Hepatocyte (in vitro differentiated cells): ENCODE data around the gene MAP3K10. TPM values are rescaled to one million over a fixed set of nuclear protein-coding genes. Genes with fewer than 3 reads are reported as not detected.

Experiments used
- DNase-seq: peaks from one replicate; pipeline ENCODE4 v3.0.0-alpha.2; 2016; ENCODE audit warnings: low spot score
- H2AFZ ChIP-seq: fragments of 200-600 bp; sonication (generic); 2 replicates; pipeline ENCODE4 v1.6.0; 2016; ENCODE audit warnings: antibody characterized with exemption, mild to moderate bottlenecking
- H3K27ac ChIP-seq: fragments of 200-600 bp; sonication (generic); 2 replicates; pipeline ENCODE4 v1.5.1; 2016; ENCODE audit warnings: mild to moderate bottlenecking
- H3K27me3 ChIP-seq: fragments of 200-600 bp; sonication (generic); 2 replicates; pipeline ENCODE4 v1.6.1; 2016
- H3K36me3 ChIP-seq: fragments of 200-600 bp; sonication (generic); replicated peaks from 2 replicates; pipeline ENCODE4 v1.5.1; 2016; ENCODE audit warnings: low read depth; ENCODE audit not compliant: insufficient read depth
- H3K4me1 ChIP-seq: fragments of 200-600 bp; sonication (generic); 2 replicates; pipeline ENCODE4 v1.5.1; 2016; ENCODE audit warnings: mild to moderate bottlenecking, moderate library complexity; ENCODE audit not compliant: insufficient read depth
- H3K4me2 ChIP-seq: fragments of 200-600 bp; sonication (generic); 2 replicates; pipeline ENCODE4 v1.6.0; 2016
- H3K4me3 ChIP-seq: fragments of 200-600 bp; sonication (generic); 2 replicates; pipeline ENCODE4 v1.5.1; 2016; ENCODE audit warnings: mild to moderate bottlenecking
- H3K79me2 ChIP-seq: fragments of 200-600 bp; sonication (generic); 2 replicates; pipeline ENCODE4 v1.6.0; 2017; ENCODE audit warnings: mild to moderate bottlenecking
- H3K9me2 ChIP-seq: fragments of 200-600 bp; sonication (generic); replicated peaks from 2 replicates; pipeline ENCODE4 v1.6.0; 2017; ENCODE audit warnings: mild to moderate bottlenecking; ENCODE audit not compliant: insufficient read depth
- H3K9me3 ChIP-seq: fragments of 200-600 bp; sonication (generic); 2 replicates; pipeline ENCODE4 v1.5.1; 2016; ENCODE audit warnings: low read depth, mild to moderate bottlenecking
- H4K20me1 ChIP-seq: fragments of 200-600 bp; sonication (generic); 2 replicates; pipeline ENCODE4 v1.6.0; 2016; ENCODE audit warnings: mild to moderate bottlenecking; ENCODE audit not compliant: insufficient read depth, poor library complexity, severe bottlenecking
- CTCF ChIP-seq: fragments of 200-600 bp; sonication (generic); IDR thresholded peaks from 2 replicates; pipeline ENCODE4 v1.5.1; 2016; ENCODE audit warnings: antibody characterized with exemption, mild to moderate bottlenecking; ENCODE audit not compliant: poor library complexity
- EZH2 ChIP-seq: fragments of 200-600 bp; sonication (generic); IDR thresholded peaks from 2 replicates; pipeline ENCODE4 v1.6.1; 2016; ENCODE audit warnings: antibody characterized with exemption, mild to moderate bottlenecking, borderline replicate concordance
- EZH2phosphoT487 ChIP-seq: fragments of 200-600 bp; sonication (generic); IDR thresholded peaks from one replicate; pipeline ENCODE4 v1.6.1; 2018; ENCODE audit warnings: antibody characterized with exemption, mild to moderate bottlenecking, low read depth, moderate library complexity; ENCODE audit not compliant: unreplicated experiment, severe bottlenecking
- WGBS: methylation state at CpG from one replicate; pipeline ENCODE4 v1.1.6; 2016; ENCODE audit warnings: low lambda C conversion rate; ENCODE audit errors: missing lambda C conversion rate; 5-methylcytosine and 5-hydroxymethylcytosine counted together
- polyA plus RNA-seq: library from polyadenylated mRNA; unstranded; fragments of >200 nt; fragmentation: Nextera tagmentation; extraction: Ambion mirVana; gene quantifications from 2 replicates; pipeline ENCODE4 v1.2.1, GENCODE V29; 2016
- total RNA-seq: library from RNA; depleted of rRNA; stranded (reverse); fragments of >200 nt; gene quantifications from 2 replicates; pipeline ENCODE4 v1.2.3, GENCODE V29; 2014

Gene MAP3K10
- total and polyA plus RNA-seq, 2 experiments from 2014 or later = 6.1 to 9.1 TPM

- peak; percentile 55 for DNase-seq
- no peaks in the 10 kb centered on the region for H3K79me2 ChIP-seq
- no peaks in the 10 kb centered on the region for H3K36me3 ChIP-seq
- no peaks in the 10 kb centered on the region for H3K9me3 ChIP-seq
- no peaks in the 10 kb centered on the region for H3K27me3 ChIP-seq
- peak overlapping the region; percentile 85 for H3K4me3 ChIP-seq
- H3K27ac ChIP-seq = no peak overlapping the region
- H2AFZ ChIP-seq = peak overlapping the region; percentile 99
- peaks cover 4% of the 10 kb centered on the region for H3K4me1 ChIP-seq
- H4K20me1 ChIP-seq = no peaks in the 10 kb centered on the region
- H3K4me2 ChIP-seq = peak overlapping the region; percentile 99
- no peaks in the 10 kb centered on the region for H3K9me2 ChIP-seq
- peak; percentile 30 for TF ChIP-seq CTCF
- no peak for TF ChIP-seq EZH2
- WGBS = 36% methylated on average over 36 of the region's 62 CpGs
These were observed 815 bp downstream of the MAP3K10 start for GRCh38 chr19:40191836-40192646.

DNA sequence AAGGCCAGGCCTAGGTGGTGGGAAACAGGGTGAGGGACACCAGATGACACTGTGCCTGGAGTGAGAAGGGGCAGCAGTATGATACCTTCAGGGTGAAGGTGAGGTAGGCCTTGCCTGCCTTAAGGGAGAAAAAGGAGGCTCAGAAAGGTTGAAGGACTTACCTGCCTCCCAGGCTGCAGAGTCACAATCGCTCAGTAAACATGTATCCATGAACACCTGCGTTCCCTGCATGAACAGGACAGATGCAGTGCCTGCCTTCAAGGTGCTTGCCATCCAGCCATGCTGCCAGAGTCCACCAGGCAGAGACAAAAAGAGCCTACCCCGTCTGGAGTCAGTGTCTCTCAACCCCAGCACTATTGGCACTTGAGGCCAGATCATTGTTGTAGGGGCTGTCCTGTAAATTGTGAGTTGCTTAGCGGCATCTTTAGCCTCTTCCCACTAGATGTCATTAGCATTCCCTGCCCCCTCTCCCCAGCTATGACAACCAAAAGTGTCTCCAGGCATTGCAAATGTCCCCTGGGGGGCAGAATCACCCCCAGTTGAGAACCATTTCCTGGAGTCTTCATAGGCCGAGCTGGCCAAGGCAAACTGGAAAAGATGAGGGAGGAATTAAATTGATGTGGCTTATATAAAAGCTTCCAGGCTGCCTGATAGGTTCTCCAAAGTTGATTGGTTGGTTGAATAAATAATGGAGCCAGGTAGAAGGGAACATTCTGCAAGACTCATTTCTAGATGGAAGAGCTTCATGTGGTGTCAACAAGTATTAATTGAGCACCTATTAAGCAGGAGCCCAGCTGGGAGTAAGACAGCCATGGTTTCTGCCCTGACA, 1.7 kb downstream of the MAP3K10 start:
- no peak for DNase-seq
- no peaks in the 10 kb centered on the region for H3K27me3 ChIP-seq
- H3K79me2 ChIP-seq = no peaks in the 10 kb centered on the region
- no peak overlapping the region for H3K4me3 ChIP-seq
- no peak for TF ChIP-seq CTCF
- no peak for TF ChIP-seq EZH2phosphoT487
- TF ChIP-seq EZH2 = no peak
- H4K20me1 ChIP-seq = no peaks in the 10 kb centered on the region
- WGBS = 85% methylated on average over 5 of the region's 5 CpGs
- H3K9me2 ChIP-seq = no peaks in the 10 kb centered on the region
- no peak overlapping the region for H3K27ac ChIP-seq
- peak overlapping the region; percentile 99 for H3K4me2 ChIP-seq
- H2AFZ ChIP-seq = no peak overlapping the region
- H3K36me3 ChIP-seq = no peaks in the 10 kb centered on the region
- no peaks in the 10 kb centered on the region for H3K9me3 ChIP-seq
- peaks cover 4% of the 10 kb centered on the region for H3K4me1 ChIP-seq

GRCh38 chr19:40193587-40193849, 2.3 kb downstream of the MAP3K10 start:
- no peaks in the 10 kb centered on the region for H3K36me3 ChIP-seq
- H3K4me2 ChIP-seq = no peak overlapping the region
- 94% methylated on average over 3 of the region's 3 CpGs for WGBS

More at GRCh38 chr19:40193587-40193849, 2.3 kb downstream of the MAP3K10 start:
- no peaks in the 10 kb centered on the region for H3K9me3 ChIP-seq
- H3K27ac ChIP-seq = no peak overlapping the region
- H2AFZ ChIP-seq = no peak overlapping the region
- no peak overlapping the region for H3K4me3 ChIP-seq
- no peaks in the 10 kb centered on the region for H4K20me1 ChIP-seq
- H3K79me2 ChIP-seq = no peaks in the 10 kb centered on the region
- no peaks in the 10 kb centered on the region for H3K9me2 ChIP-seq
- H3K27me3 ChIP-seq = no peaks in the 10 kb centered on the region
- no peak for DNase-seq
- peaks cover 4% of the 10 kb centered on the region for H3K4me1 ChIP-seq
- TF ChIP-seq EZH2 (no peak), EZH2phosphoT487 (no peak), CTCF (no peak)
